Heart left ventricle (tissue), 16 donors: Measurements from ENCODE around the gene CDC23. TPM values are rescaled to one million over a fixed set of nuclear protein-coding genes. Genes with fewer than 3 reads are reported as not detected.

ENCODE experiments used
- ATAC-seq, 4 donors: fragments of 200-7000 bp; cut with Tn5 transposase; one replicate each; pipeline ENCODE4 v1.9.1; 2020 to 2022; ENCODE audit warnings: moderate library complexity in 4 of 4, mild to moderate bottlenecking in 3 of 4, moderate number of reproducible peaks in 1 of 4
- DNase-seq, 5 donors: peaks; one replicate each; pipeline ENCODE4 v3.0.0-alpha.2; 2020
- H3K27ac ChIP-seq, 12 donors: fragments of 200-600 bp; sonication (generic) in 4 of 12; one replicate each; pipeline versions ENCODE4 v1.5.0 to v1.8.0; 2016 to 2022; ENCODE audit warnings: mild to moderate bottlenecking in 2 of 12
- H3K27me3 ChIP-seq, 9 donors: fragments of 200-600 bp; sonication (generic) in 2 of 9; one replicate each; pipeline versions ENCODE4 v1.5.1 to v1.8.0; 2016 to 2022; ENCODE audit warnings: mild to moderate bottlenecking in 3 of 9
- H3K36me3 ChIP-seq, 9 donors: fragments of 200-600 bp; sonication (generic) in 2 of 9; one replicate each; pipeline versions ENCODE4 v1.5.0 to v1.8.0; 2018 to 2022; ENCODE audit warnings: mild to moderate bottlenecking in 2 of 9
- H3K4me1 ChIP-seq, 12 donors: fragments of 200-600 bp; sonication (generic) in 4 of 12; one replicate each; pipeline versions ENCODE4 v1.5.0 to v1.8.0; 2016 to 2022; ENCODE audit warnings: mild to moderate bottlenecking in 3 of 12
- H3K4me3 ChIP-seq, 12 donors: fragments of 200-600 bp; sonication (generic) in 4 of 12; one replicate each; pipeline versions ENCODE4 v1.5.0 to v1.8.0; 2017 to 2022; ENCODE audit warnings: mild to moderate bottlenecking in 9 of 12, moderate library complexity in 4 of 12
- H3K9me3 ChIP-seq, 12 donors: fragments of 200-600 bp; sonication (generic) in 4 of 12; one replicate each; pipeline versions ENCODE4 v1.5.0 to v1.8.0; 2016 to 2022; ENCODE audit warnings: mild to moderate bottlenecking in 1 of 12
- POLR2A ChIP-seq, 2 donors: fragments of 450-650 bp; IDR thresholded peaks; one replicate each; pipeline ENCODE4 v1.6.1; 2017; ENCODE audit warnings: antibody characterized with exemption in 2 of 2, mild to moderate bottlenecking in 2 of 2, moderate library complexity in 2 of 2
- WGBS, 4 donors: extraction: QIAGEN DNeasy Blood & Tissue Kit in 2 of 4; methylation state at CpG; one replicate each; pipeline versions ENCODE4 v1.1.5 to v1.1.7; 2013 to 2018; 5-methylcytosine and 5-hydroxymethylcytosine counted together
- intact Hi-C, 10 donors: fragments of 100-400 bp; cut with DNase I; formaldehyde crosslinking; loops; one replicate each; pipeline versions ENCODE4 v1.11.1 to v1.14.2; 2022
- polyA plus RNA-seq, 2 donors: library from polyadenylated mRNA; stranded (reverse); fragments of 200-250 nt; gene quantifications; one replicate each; pipeline ENCODE4 v1.2.3, GENCODE V29; 2013
- total RNA-seq, 9 donors: library from RNA; depleted of rRNA in 2 of 9; stranded (reverse); fragments of >200 nt in 2 of 9; fragmentation: NEBNext Ultra II Directional in 3 of 9; extraction: Animal tissue kit (Norgen Biotek cat#: 25700) in 3 of 9; gene quantifications; one replicate each; pipeline versions ENCODE4 v1.1.0 to v1.2.4, GENCODE V29; 2016 to 2023
- donor health status: ischemic (EF 13 %, LVEDD 7.1; RV severe dilation, severe dysfunction).
- donor health status: healthy with polysubstance abuse.
- donor health status: DM: no; HTN: yes; CAD: no.
- donor health status: DM: no; HTN: no; CAD: no.
- donor health status: ischemic (EF 25% LVEDD 6.9; RV normal size, moderate dysfunction).
- donor health status: ischemic (EF 25% LVEDD 5.7; RV mildly dilated, moderate dysfunction).
- donor health status: healthy.
- donor health status: DM: yes; HTN: yes; CAD: no.
- donor health status: ischemic (EF 35%, LVEDD 5.7; RV mildly dilated, moderate dysfunction).
- donor health status: nonischemic (EF 11% LVEDD 7.7; RV severe dilation, severe dysfunction).
- donor health status: DM: yes; HTN: yes; CAD: no.
- donor health status: PGD.
- donor health status: ischemic (EF 29% LVEDD 5.4; RV normal size, mild dysfunction).
- donor health status: nonischemic (EF 23%, LVEDD 6.1; RV moderate dilation, normal function).

CDC23 gene
- total and polyA plus RNA-seq, 11 donors, result 10.1 to 25.6 (median 17.2) TPM

DNA sequence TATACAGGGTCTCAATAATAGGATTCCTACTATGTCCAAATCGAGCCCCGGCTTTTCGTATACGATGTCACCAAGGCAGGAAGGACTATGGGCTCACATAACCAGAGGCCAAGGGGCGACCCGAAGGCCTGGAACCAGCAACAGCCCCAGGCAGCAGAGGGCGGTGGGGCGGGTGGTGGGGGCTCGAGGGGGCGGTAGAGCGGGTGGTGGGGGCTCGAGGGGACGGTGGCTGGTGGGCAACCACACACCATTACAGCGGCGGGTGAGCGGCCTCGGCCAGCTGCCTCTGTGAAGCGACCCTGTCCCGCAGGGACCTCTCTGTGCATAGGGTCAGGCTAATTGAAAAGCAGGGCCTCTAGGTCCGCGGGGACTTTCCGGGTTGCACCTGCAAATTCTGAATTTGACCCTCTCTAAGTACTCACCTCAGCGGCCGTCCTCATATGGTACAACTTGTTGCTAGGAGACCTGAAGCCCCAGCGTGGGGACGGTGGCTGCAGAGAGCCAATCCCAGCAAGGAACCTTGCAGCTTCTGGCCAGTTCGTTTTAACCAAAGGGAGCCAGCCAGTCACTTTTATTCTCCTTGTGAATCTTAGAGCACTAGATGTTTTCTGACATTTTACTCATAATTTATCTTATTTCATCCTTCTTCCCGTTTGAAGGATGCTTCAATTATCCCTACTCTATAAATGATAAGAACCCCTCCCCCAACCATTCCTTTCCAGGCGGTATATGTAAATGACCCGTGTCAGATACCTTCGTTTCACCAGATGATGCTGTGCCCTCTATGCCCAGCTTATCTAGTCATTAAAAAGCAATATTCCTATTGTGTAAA lies 74.0 kb downstream of the CDC23 start, which contains the start of gene NME5:
NME5 (minus strand) TSS at position 480 of the 832 bp plus-strand sequence. CDS start 648 bp downstream, outside the sequence.
- no peak for TF ChIP-seq POLR2A (IDR thresholded peaks at IDR 0.05)
- peaks cover 0 to 7% (median 0%) of the 10 kb centered on the region in 12 donors for H3K4me1 ChIP-seq
- H3K36me3 ChIP-seq, result no peaks in the 10 kb centered on the region
- DNase-seq, result peak; percentile 55 to 80 (median 76)
- intact Hi-C loops, result loop anchor here in 8 of 10 donors (5.0 to 10.0 kb wide), 5 partner anchors 102 to 514 kb away; partner anchors contain the start of gene FAM13B (in 1 of the 8)
- peak within 1 kb of the TSS in 11 of 12 donors; percentile 24 to 83 (median 66) for H3K4me3 ChIP-seq
- H3K27ac ChIP-seq, result peak within 1 kb of the TSS in 1 of 12 donors; percentile 16
- ATAC-seq, result peak; percentile 71 to 96 (median 94)
- 4 to 8% (median 7%) methylated on average over 24 to 31 of the region's 31 CpGs for WGBS, 4 donors
- H3K27me3 ChIP-seq, result peaks cover 0 to 22% (median 0%) of the 10 kb centered on the region in 9 donors
- H3K9me3 ChIP-seq, result no peaks in the 10 kb centered on the region

Other genes starting within 250 kb of the CDC23 start
- gene FAM13B, start 180.2 kb downstream of the CDC23 start, total RNA-seq, result 10 to 100 TPM; 20.3 to 42.0 (median 27.2) TPM
- gene FAM13B, start 180.2 kb downstream of the CDC23 start, polyA plus RNA-seq, result 10 to 100 TPM in 1 of 2 donors, 1 to 10 TPM in 1; 6.8 to 19.6 TPM
- not detected for gene WNT8A, start 129.3 kb downstream of the CDC23 start, total RNA-seq
- not detected for gene WNT8A, start 129.3 kb downstream of the CDC23 start, polyA plus RNA-seq
- 1 to 10 TPM in 8 of 9 donors, under 1 TPM in 1; 0.50 to 5.1 (median 3.4) TPM for gene NME5, start 73.9 kb downstream of the CDC23 start, total RNA-seq
- gene NME5, start 73.9 kb downstream of the CDC23 start, polyA plus RNA-seq, result 1 to 10 TPM; 2.8 to 4.2 TPM
- gene BRD8, start 34.7 kb downstream of the CDC23 start, total RNA-seq, result 10 to 100 TPM; 16.6 to 30.2 (median 23.0) TPM
- 10 to 100 TPM; 17.6 to 22.6 TPM for gene BRD8, start 34.7 kb downstream of the CDC23 start, polyA plus RNA-seq
- 10 to 100 TPM in 1 of 9 donors, 1 to 10 TPM in 2, under 1 TPM in 5, not detected in 1; 0.14 to 12.2 (median 0.79) TPM for gene KIF20A, start 34.2 kb downstream of the CDC23 start, total RNA-seq
- gene KIF20A, start 34.2 kb downstream of the CDC23 start, polyA plus RNA-seq, result under 1 TPM in 1 of 2 donors, not detected in 1; 0.12 TPM
- gene GFRA3, start 61.3 kb upstream of the CDC23 start, total RNA-seq, result 1 to 10 TPM in 1 of 9 donors, under 1 TPM in 8; 0.35 to 1.3 (median 0.67) TPM
- 1 to 10 TPM in 1 of 2 donors, under 1 TPM in 1; 0.40 to 1.1 TPM for gene GFRA3, start 61.3 kb upstream of the CDC23 start, polyA plus RNA-seq
- 1 to 10 TPM in 1 of 9 donors, under 1 TPM in 3, not detected in 5; 0.19 to 2.5 (median 0.58) TPM for gene CDC25C, start 118.5 kb upstream of the CDC23 start, total RNA-seq
- gene CDC25C, start 118.5 kb upstream of the CDC23 start, polyA plus RNA-seq, result under 1 TPM in 1 of 2 donors, not detected in 1; 0.08 TPM
- 10 to 100 TPM; 21.5 to 41.0 (median 26.2) TPM for gene FAM53C, start 124.9 kb upstream of the CDC23 start, total RNA-seq
- gene FAM53C, start 124.9 kb upstream of the CDC23 start, polyA plus RNA-seq, result 10 to 100 TPM; 15.0 to 18.3 TPM
- gene KDM3B, start 139.4 kb upstream of the CDC23 start, total RNA-seq, result 10 to 100 TPM; 31.9 to 65.1 (median 52.6) TPM
- gene KDM3B, start 139.4 kb upstream of the CDC23 start, polyA plus RNA-seq, result 10 to 100 TPM; 17.0 to 18.2 TPM
- gene REEP2, start 225.7 kb upstream of the CDC23 start, total RNA-seq, result 10 to 100 TPM in 3 of 9 donors, 1 to 10 TPM in 6; 1.6 to 11.2 (median 6.2) TPM
- 1 to 10 TPM; 2.8 to 3.9 TPM for gene REEP2, start 225.7 kb upstream of the CDC23 start, polyA plus RNA-seq